Hepatocyte (in vitro differentiated cells): ENCODE measurements around the gene RDH13. TPM values are rescaled to one million over a fixed set of nuclear protein-coding genes. Genes with fewer than 3 reads are reported as not detected.

Experiments
- DNase-seq: peaks from one replicate; pipeline ENCODE4 v3.0.0-alpha.2; 2016; ENCODE audit warnings: low spot score
- H2AFZ ChIP-seq: fragments of 200-600 bp; sonication (generic); 2 replicates; pipeline ENCODE4 v1.6.0; 2016; ENCODE audit warnings: antibody characterized with exemption, mild to moderate bottlenecking
- H3K27ac ChIP-seq: fragments of 200-600 bp; sonication (generic); 2 replicates; pipeline ENCODE4 v1.5.1; 2016; ENCODE audit warnings: mild to moderate bottlenecking
- H3K27me3 ChIP-seq: fragments of 200-600 bp; sonication (generic); 2 replicates; pipeline ENCODE4 v1.6.1; 2016
- H3K36me3 ChIP-seq: fragments of 200-600 bp; sonication (generic); replicated peaks from 2 replicates; pipeline ENCODE4 v1.5.1; 2016; ENCODE audit warnings: low read depth; ENCODE audit not compliant: insufficient read depth
- H3K4me1 ChIP-seq: fragments of 200-600 bp; sonication (generic); 2 replicates; pipeline ENCODE4 v1.5.1; 2016; ENCODE audit warnings: mild to moderate bottlenecking, moderate library complexity; ENCODE audit not compliant: insufficient read depth
- H3K4me2 ChIP-seq: fragments of 200-600 bp; sonication (generic); 2 replicates; pipeline ENCODE4 v1.6.0; 2016
- H3K4me3 ChIP-seq: fragments of 200-600 bp; sonication (generic); 2 replicates; pipeline ENCODE4 v1.5.1; 2016; ENCODE audit warnings: mild to moderate bottlenecking
- H3K79me2 ChIP-seq: fragments of 200-600 bp; sonication (generic); 2 replicates; pipeline ENCODE4 v1.6.0; 2017; ENCODE audit warnings: mild to moderate bottlenecking
- H3K9me2 ChIP-seq: fragments of 200-600 bp; sonication (generic); replicated peaks from 2 replicates; pipeline ENCODE4 v1.6.0; 2017; ENCODE audit warnings: mild to moderate bottlenecking; ENCODE audit not compliant: insufficient read depth
- H3K9me3 ChIP-seq: fragments of 200-600 bp; sonication (generic); 2 replicates; pipeline ENCODE4 v1.5.1; 2016; ENCODE audit warnings: low read depth, mild to moderate bottlenecking
- H4K20me1 ChIP-seq: fragments of 200-600 bp; sonication (generic); 2 replicates; pipeline ENCODE4 v1.6.0; 2016; ENCODE audit warnings: mild to moderate bottlenecking; ENCODE audit not compliant: insufficient read depth, poor library complexity, severe bottlenecking
- EZH2 ChIP-seq: fragments of 200-600 bp; sonication (generic); IDR thresholded peaks from 2 replicates; pipeline ENCODE4 v1.6.1; 2016; ENCODE audit warnings: antibody characterized with exemption, mild to moderate bottlenecking, borderline replicate concordance
- EZH2phosphoT487 ChIP-seq: fragments of 200-600 bp; sonication (generic); IDR thresholded peaks from one replicate; pipeline ENCODE4 v1.6.1; 2018; ENCODE audit warnings: antibody characterized with exemption, mild to moderate bottlenecking, low read depth, moderate library complexity; ENCODE audit not compliant: unreplicated experiment, severe bottlenecking
- WGBS: methylation state at CpG from one replicate; pipeline ENCODE4 v1.1.6; 2016; ENCODE audit warnings: low lambda C conversion rate; ENCODE audit errors: missing lambda C conversion rate; 5-methylcytosine and 5-hydroxymethylcytosine counted together
- polyA plus RNA-seq: library from polyadenylated mRNA; unstranded; fragments of >200 nt; fragmentation: Nextera tagmentation; extraction: Ambion mirVana; gene quantifications from 2 replicates; pipeline ENCODE4 v1.2.1, GENCODE V29; 2016
- total RNA-seq: library from RNA; depleted of rRNA; stranded (reverse); fragments of >200 nt; gene quantifications from 2 replicates; pipeline ENCODE4 v1.2.3, GENCODE V29; 2014
- TF ChIP-seq, protein P1 (sequence below): fragments of 200-600 bp; sonication (generic); IDR thresholded peaks from 2 replicates; pipeline ENCODE4 v1.5.1; 2016; ENCODE audit warnings: antibody characterized with exemption, mild to moderate bottlenecking; ENCODE audit not compliant: poor library complexity

The RDH13 gene
- total and polyA plus RNA-seq, 2 experiments from 2014 or later = 17.3 to 17.7 TPM

GRCh38 chr19:55084416-55084815, 21.5 kb upstream of the RDH13 start:
- no peak for DNase-seq
- no peaks in the 10 kb centered on the region for H3K36me3 ChIP-seq
- no peak overlapping the region for H3K27ac ChIP-seq
- no peaks in the 10 kb centered on the region for H3K79me2 ChIP-seq
- H3K27me3 ChIP-seq = peaks cover 39% of the 10 kb centered on the region
- H3K4me3 ChIP-seq = no peak overlapping the region
- H3K9me2 ChIP-seq = no peaks in the 10 kb centered on the region
- no peak for TF ChIP-seq EZH2phosphoT487
- TF ChIP-seq, protein P1, sequence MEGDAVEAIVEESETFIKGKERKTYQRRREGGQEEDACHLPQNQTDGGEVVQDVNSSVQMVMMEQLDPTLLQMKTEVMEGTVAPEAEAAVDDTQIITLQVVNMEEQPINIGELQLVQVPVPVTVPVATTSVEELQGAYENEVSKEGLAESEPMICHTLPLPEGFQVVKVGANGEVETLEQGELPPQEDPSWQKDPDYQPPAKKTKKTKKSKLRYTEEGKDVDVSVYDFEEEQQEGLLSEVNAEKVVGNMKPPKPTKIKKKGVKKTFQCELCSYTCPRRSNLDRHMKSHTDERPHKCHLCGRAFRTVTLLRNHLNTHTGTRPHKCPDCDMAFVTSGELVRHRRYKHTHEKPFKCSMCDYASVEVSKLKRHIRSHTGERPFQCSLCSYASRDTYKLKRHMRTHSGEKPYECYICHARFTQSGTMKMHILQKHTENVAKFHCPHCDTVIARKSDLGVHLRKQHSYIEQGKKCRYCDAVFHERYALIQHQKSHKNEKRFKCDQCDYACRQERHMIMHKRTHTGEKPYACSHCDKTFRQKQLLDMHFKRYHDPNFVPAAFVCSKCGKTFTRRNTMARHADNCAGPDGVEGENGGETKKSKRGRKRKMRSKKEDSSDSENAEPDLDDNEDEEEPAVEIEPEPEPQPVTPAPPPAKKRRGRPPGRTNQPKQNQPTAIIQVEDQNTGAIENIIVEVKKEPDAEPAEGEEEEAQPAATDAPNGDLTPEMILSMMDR = no peak
- TF ChIP-seq EZH2 = no peak
- peaks cover 23% of the 10 kb centered on the region for H3K4me1 ChIP-seq
- no peak overlapping the region for H3K4me2 ChIP-seq
- H2AFZ ChIP-seq = no peak overlapping the region
- 96% methylated on average over 10 of the region's 10 CpGs for WGBS
- H3K9me3 ChIP-seq = no peaks in the 10 kb centered on the region
- peaks cover 15% of the 10 kb centered on the region for H4K20me1 ChIP-seq

GRCh38 chr19:55083004-55083850, 20.3 kb upstream of the RDH13 start:
- TF ChIP-seq EZH2 (no peak), EZH2phosphoT487 (no peak)
- TF ChIP-seq, protein P1 = no peak
- Histone ChIP-seq H3K4me3 (no peak overlapping the region), H3K27me3 (peaks cover 45% of the 10 kb centered on the region), H3K4me2 (no peak overlapping the region), H3K4me1 (peaks cover 23% of the 10 kb centered on the region), H3K36me3 (no peaks in the 10 kb centered on the region), H3K9me3 (no peaks in the 10 kb centered on the region), H3K27ac (no peak overlapping the region), H3K9me2 (no peaks in the 10 kb centered on the region), H3K79me2 (no peaks in the 10 kb centered on the region), H2AFZ (no peak overlapping the region), H4K20me1 (peaks cover 13% of the 10 kb centered on the region)
- no peak for DNase-seq
- 85% methylated on average over 37 of the region's 42 CpGs for WGBS

DNA sequence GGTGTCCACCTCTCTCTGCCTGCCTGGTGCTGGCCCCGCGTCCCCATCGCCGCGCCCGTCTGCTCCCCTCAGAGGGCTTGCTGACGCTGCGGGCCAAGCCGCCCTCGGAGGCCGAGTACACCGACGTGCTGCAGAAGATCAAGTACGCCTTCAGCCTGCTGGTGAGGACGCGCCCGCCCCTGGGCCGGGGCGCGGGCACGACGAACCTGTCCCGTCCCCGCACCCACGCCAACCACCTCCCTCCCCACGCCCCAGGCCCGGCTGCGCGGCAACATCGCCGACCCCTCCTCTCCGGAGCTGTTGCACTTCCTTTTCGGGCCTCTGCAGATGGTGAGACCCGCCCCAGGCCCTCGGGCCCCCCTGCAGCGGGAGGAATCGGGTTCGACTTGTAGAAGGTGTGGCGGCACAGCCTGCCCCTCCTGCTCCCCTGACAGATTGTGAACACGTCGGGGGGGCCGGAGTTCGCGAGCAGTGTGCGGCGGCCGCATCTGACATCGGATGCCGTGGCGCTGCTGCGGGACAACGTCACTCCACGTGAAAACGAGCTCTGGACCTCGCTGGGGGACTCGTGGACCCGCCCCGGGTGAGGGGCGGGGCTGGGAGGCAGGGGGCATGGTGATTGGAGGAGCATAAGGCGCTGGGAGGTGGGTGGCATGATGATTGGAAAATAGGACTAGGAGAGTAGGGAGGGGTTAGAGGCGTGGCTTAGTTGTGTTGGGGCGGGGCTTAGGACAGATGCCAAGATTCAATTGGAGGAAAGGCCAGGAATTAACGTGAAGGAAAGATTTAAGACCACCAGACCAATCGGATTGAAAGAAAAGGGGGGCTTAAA, 19.3 kb upstream of the RDH13 start:
- no peaks in the 10 kb centered on the region for H3K79me2 ChIP-seq
- H2AFZ ChIP-seq = no peak overlapping the region
- no peak overlapping the region for H3K27ac ChIP-seq
- no peak overlapping the region for H3K4me3 ChIP-seq
- 35% methylated on average over 38 of the region's 64 CpGs for WGBS
- H3K4me2 ChIP-seq = peak overlapping the region; percentile 98
- peak; percentile 44 for DNase-seq
- H3K27me3 ChIP-seq = peaks cover 45% of the 10 kb centered on the region
- H3K9me2 ChIP-seq = no peaks in the 10 kb centered on the region
- H3K9me3 ChIP-seq = no peaks in the 10 kb centered on the region
- H3K4me1 ChIP-seq = peaks cover 13% of the 10 kb centered on the region
- H3K36me3 ChIP-seq = no peaks in the 10 kb centered on the region
- TF ChIP-seq, protein P1 = no peak
- peak; percentile 60 for TF ChIP-seq EZH2
- peaks cover 3% of the 10 kb centered on the region for H4K20me1 ChIP-seq
